Rectal smooth muscle tissue (tissue), 1 donor: Measurements from ENCODE around the gene ARMC9.

Source experiments
- H3K27ac ChIP-seq: one replicate; pipeline ENCODE4 v1.7.0; 2013; ENCODE audit warnings: low read depth, low read length, inconsistent platforms
- H3K27me3 ChIP-seq: one replicate; pipeline ENCODE4 v1.7.0; 2013; ENCODE audit warnings: low read length; ENCODE audit not compliant: control insufficient read depth, insufficient read depth
- H3K36me3 ChIP-seq: one replicate; pipeline ENCODE4 v1.7.0; 2013; ENCODE audit warnings: low read length; ENCODE audit not compliant: control insufficient read depth, insufficient read depth
- H3K4me1 ChIP-seq: one replicate; pipeline ENCODE4 v1.7.0; 2013; ENCODE audit warnings: low read length; ENCODE audit not compliant: control insufficient read depth, insufficient read depth
- H3K4me3 ChIP-seq: one replicate; pipeline ENCODE4 v1.7.0; 2013; ENCODE audit warnings: low read length
- H3K9ac ChIP-seq: one replicate; pipeline ENCODE4 v1.7.0; 2013; ENCODE audit warnings: low read length

ARMC9 gene

GRCh38 chr2:231351648-231352047, 153.2 kb downstream of the ARMC9 start:
- H3K27ac ChIP-seq, result no peak overlapping the region
- no peaks in the 10 kb centered on the region for H3K36me3 ChIP-seq
- no peak overlapping the region for H3K4me3 ChIP-seq
- H3K27me3 ChIP-seq, result no peaks in the 10 kb centered on the region
- no peak overlapping the region for H3K9ac ChIP-seq
- H3K4me1 ChIP-seq, result peaks cover 11% of the 10 kb centered on the region

GRCh38 chr2:231353469-231353868, 155.0 kb downstream of the ARMC9 start:
- Histone ChIP-seq H3K36me3 (no peaks in the 10 kb centered on the region), H3K4me1 (peaks cover 11% of the 10 kb centered on the region), H3K9ac (no peak overlapping the region), H3K27me3 (no peaks in the 10 kb centered on the region), H3K4me3 (no peak overlapping the region), H3K27ac (no peak overlapping the region)

- no peaks in the 10 kb centered on the region for H3K36me3 ChIP-seq
- no peaks in the 10 kb centered on the region for H3K27me3 ChIP-seq
- H3K27ac ChIP-seq, result peak overlapping the region; percentile 66
- H3K4me3 ChIP-seq, result no peak overlapping the region
- H3K9ac ChIP-seq, result no peak overlapping the region
- H3K4me1 ChIP-seq, result peaks cover 7% of the 10 kb centered on the region
Observed at GRCh38 chr2:231355508-231356465, 157.4 kb downstream of the ARMC9 start.

- H3K36me3 ChIP-seq, result no peaks in the 10 kb centered on the region
- H3K27ac ChIP-seq, result no peak overlapping the region
- no peak overlapping the region for H3K4me3 ChIP-seq
- peaks cover 7% of the 10 kb centered on the region for H3K4me1 ChIP-seq
- H3K9ac ChIP-seq, result no peak overlapping the region
- H3K27me3 ChIP-seq, result no peaks in the 10 kb centered on the region
Observed at GRCh38 chr2:231356466-231356844, 158.0 kb downstream of the ARMC9 start.

- Histone ChIP-seq H3K27ac (no peak overlapping the region), H3K36me3 (no peaks in the 10 kb centered on the region)
Observed at GRCh38 chr2:231357048-231357447, 158.6 kb downstream of the ARMC9 start.

GRCh38 chr2:231357931-231358330, 159.5 kb downstream of the ARMC9 start:
- Histone ChIP-seq H3K36me3 (no peaks in the 10 kb centered on the region), H3K27ac (no peak overlapping the region)

More at GRCh38 chr2:231357048-231357447, 158.6 kb downstream of the ARMC9 start:
- peaks cover 7% of the 10 kb centered on the region for H3K4me1 ChIP-seq
- no peaks in the 10 kb centered on the region for H3K27me3 ChIP-seq
- H3K4me3 ChIP-seq, result no peak overlapping the region
- no peak overlapping the region for H3K9ac ChIP-seq

GRCh38 chr2:231359441-231359840, 161.0 kb downstream of the ARMC9 start:
- H3K4me3 ChIP-seq, result no peak overlapping the region
- H3K27me3 ChIP-seq, result no peaks in the 10 kb centered on the region
- peaks cover 7% of the 10 kb centered on the region for H3K4me1 ChIP-seq
- H3K27ac ChIP-seq, result no peak overlapping the region
- no peak overlapping the region for H3K9ac ChIP-seq
- H3K36me3 ChIP-seq, result no peaks in the 10 kb centered on the region

More at GRCh38 chr2:231357931-231358330, 159.5 kb downstream of the ARMC9 start:
- no peaks in the 10 kb centered on the region for H3K27me3 ChIP-seq
- H3K4me3 ChIP-seq, result no peak overlapping the region
- no peak overlapping the region for H3K9ac ChIP-seq
- peaks cover 7% of the 10 kb centered on the region for H3K4me1 ChIP-seq

- Histone ChIP-seq H3K36me3 (no peaks in the 10 kb centered on the region), H3K27me3 (no peaks in the 10 kb centered on the region), H3K27ac (no peak overlapping the region), H3K4me3 (no peak overlapping the region), H3K4me1 (peaks cover 7% of the 10 kb centered on the region), H3K9ac (no peak overlapping the region)
Observed at GRCh38 chr2:231359948-231360347, 161.5 kb downstream of the ARMC9 start.

GRCh38 chr2:231360401-231360800, 162.0 kb downstream of the ARMC9 start:
- no peak overlapping the region for H3K27ac ChIP-seq
- no peak overlapping the region for H3K4me3 ChIP-seq
- H3K9ac ChIP-seq, result no peak overlapping the region
- H3K36me3 ChIP-seq, result no peaks in the 10 kb centered on the region
- peaks cover 5% of the 10 kb centered on the region for H3K4me1 ChIP-seq
- no peaks in the 10 kb centered on the region for H3K27me3 ChIP-seq

- Histone ChIP-seq H3K4me3 (no peak overlapping the region), H3K4me1 (peaks cover under 1% of the 10 kb centered on the region), H3K9ac (no peak overlapping the region), H3K27ac (no peak overlapping the region), H3K27me3 (no peaks in the 10 kb centered on the region), H3K36me3 (no peaks in the 10 kb centered on the region)
Observed at GRCh38 chr2:231360881-231361371, 162.5 kb downstream of the ARMC9 start.

- Histone ChIP-seq H3K4me1 (no peaks in the 10 kb centered on the region), H3K27me3 (no peaks in the 10 kb centered on the region), H3K27ac (no peak overlapping the region), H3K4me3 (no peak overlapping the region), H3K9ac (no peak overlapping the region), H3K36me3 (no peaks in the 10 kb centered on the region)
Observed at GRCh38 chr2:231361701-231362554, 163.5 kb downstream of the ARMC9 start.

GRCh38 chr2:231362555-231363184, 164.2 kb downstream of the ARMC9 start:
- no peaks in the 10 kb centered on the region for H3K27me3 ChIP-seq
- no peak overlapping the region for H3K27ac ChIP-seq

More at GRCh38 chr2:231362555-231363184, 164.2 kb downstream of the ARMC9 start:
- H3K4me1 ChIP-seq, result no peaks in the 10 kb centered on the region
- H3K4me3 ChIP-seq, result no peak overlapping the region
- no peaks in the 10 kb centered on the region for H3K36me3 ChIP-seq
- no peak overlapping the region for H3K9ac ChIP-seq
